ENCODE measurements around the gene UNC13C.
"Not testable (repeated sequence)": the region's sequence is repeated elsewhere in the genome, so short reads cannot be mapped to it uniquely, and the experiment has no call there.

UNC13C gene

GRCh38 chr15:54388746-54389145, 410.5 kb downstream of the UNC13C start:
- no peak for DNase-seq (ENCODE audit: low spot score)
- TF ChIP-seq, protein P1, sequence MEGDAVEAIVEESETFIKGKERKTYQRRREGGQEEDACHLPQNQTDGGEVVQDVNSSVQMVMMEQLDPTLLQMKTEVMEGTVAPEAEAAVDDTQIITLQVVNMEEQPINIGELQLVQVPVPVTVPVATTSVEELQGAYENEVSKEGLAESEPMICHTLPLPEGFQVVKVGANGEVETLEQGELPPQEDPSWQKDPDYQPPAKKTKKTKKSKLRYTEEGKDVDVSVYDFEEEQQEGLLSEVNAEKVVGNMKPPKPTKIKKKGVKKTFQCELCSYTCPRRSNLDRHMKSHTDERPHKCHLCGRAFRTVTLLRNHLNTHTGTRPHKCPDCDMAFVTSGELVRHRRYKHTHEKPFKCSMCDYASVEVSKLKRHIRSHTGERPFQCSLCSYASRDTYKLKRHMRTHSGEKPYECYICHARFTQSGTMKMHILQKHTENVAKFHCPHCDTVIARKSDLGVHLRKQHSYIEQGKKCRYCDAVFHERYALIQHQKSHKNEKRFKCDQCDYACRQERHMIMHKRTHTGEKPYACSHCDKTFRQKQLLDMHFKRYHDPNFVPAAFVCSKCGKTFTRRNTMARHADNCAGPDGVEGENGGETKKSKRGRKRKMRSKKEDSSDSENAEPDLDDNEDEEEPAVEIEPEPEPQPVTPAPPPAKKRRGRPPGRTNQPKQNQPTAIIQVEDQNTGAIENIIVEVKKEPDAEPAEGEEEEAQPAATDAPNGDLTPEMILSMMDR (IDR thresholded peaks at IDR 0.05; ENCODE audit: extremely low read depth, missing control alignments) = no peak

DNA sequence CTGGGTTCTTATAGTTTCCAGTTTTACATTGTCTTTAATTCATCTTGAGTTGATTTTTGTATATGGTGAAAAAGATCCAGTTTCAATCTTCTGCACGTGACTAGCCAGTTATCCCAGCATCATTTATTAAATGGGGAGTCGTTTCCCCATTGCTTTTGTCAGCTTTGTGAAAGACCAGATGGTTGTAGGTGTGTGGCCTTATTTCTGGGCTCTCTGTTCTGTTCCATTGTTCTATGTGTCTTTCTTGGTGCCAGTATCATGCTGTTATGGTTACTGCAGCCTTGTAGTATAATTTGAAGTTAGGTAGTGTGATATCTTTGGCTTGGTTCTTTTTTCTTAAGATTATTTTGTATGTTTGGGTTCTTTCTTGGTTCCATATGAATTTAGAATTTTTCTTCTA, 432.2 kb downstream of the UNC13C start:
- no peak for DNase-seq (ENCODE audit: low spot score)
- TF ChIP-seq, protein P1 (IDR thresholded peaks at IDR 0.05; ENCODE audit: extremely low read depth, missing control alignments) = no peak

- no peak for DNase-seq (ENCODE audit: low spot score)
- TF ChIP-seq, protein P1 (IDR thresholded peaks at IDR 0.05; ENCODE audit: extremely low read depth, missing control alignments) = no peak
Measured at GRCh38 chr15:54424171-54424570, 445.9 kb downstream of the UNC13C start.

- DNase-seq (ENCODE audit: low spot score) = no peak
Measured at GRCh38 chr15:54428596-54428995, 450.4 kb downstream of the UNC13C start.

DNA sequence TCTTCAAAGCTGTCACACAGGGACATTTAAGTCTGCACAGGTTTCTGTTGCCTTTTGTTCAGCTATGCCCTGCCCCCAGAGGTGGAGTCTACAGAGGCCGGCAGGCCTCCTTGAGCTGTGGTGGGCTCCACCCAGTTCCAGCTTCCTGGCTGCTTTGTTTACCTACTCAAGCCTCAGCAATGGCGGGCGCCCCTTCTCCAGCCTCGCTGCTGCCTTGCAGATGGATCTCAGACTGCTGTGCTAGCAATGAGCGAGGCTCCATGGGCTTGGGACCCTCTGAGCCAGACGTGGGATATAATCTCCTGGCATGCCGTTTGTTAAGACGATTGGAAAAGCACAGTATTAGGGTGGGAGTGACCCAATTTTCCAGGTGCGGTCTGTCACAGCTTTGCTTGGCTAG, 472.0 kb downstream of the UNC13C start:
- not testable (repeated sequence) for DNase-seq (ENCODE audit: low spot score)

More at GRCh38 chr15:54428596-54428995, 450.4 kb downstream of the UNC13C start:
- TF ChIP-seq, protein P1 (IDR thresholded peaks at IDR 0.05; ENCODE audit: extremely low read depth, missing control alignments) = no peak

GRCh38 chr15:54456413-54456812, 478.2 kb downstream of the UNC13C start:
- TF ChIP-seq, protein P1 (IDR thresholded peaks at IDR 0.05; ENCODE audit: extremely low read depth, missing control alignments) = no peak
- DNase-seq (ENCODE audit: low spot score) = no peak

GRCh38 chr15:54462511-54462913, 484.3 kb downstream of the UNC13C start:
- TF ChIP-seq, protein P1 (IDR thresholded peaks at IDR 0.05; ENCODE audit: extremely low read depth, missing control alignments) = no peak
- DNase-seq (ENCODE audit: low spot score) = no peak

- TF ChIP-seq, protein P1 (IDR thresholded peaks at IDR 0.05; ENCODE audit: extremely low read depth, missing control alignments) = no peak
- no peak for DNase-seq (ENCODE audit: low spot score)
Measured at GRCh38 chr15:54481819-54482218, 503.6 kb downstream of the UNC13C start.

All from GM20000 (cell line).